DMS 273 (cell line): ENCODE data around the gene TTC33.
"Not testable (repeated sequence)": the region's sequence is repeated elsewhere in the genome, so short reads cannot be mapped to it uniquely, and the experiment has no call there.

ENCODE experiments used
- DNase-seq: peaks from one replicate; lab custom pipeline; 2025; ENCODE audit not compliant: unreplicated experiment; lab: John Stamatoyannopoulos, UW

Gene TTC33

GRCh38 chr5:40755407-40756365, at the start of gene TTC33:
Gene TTC33 (minus strand): TSS chr5:40755961. CDS start chr5:40747018, 8,943 bp downstream.
- peak; percentile 98 for DNase-seq

GRCh38 chr5:40801771-40802562, 46.2 kb upstream of the TTC33 start:
- DNase-seq, result no peak

- DNase-seq, result peak; percentile 11
Observed at GRCh38 chr5:40799258-40799657, 43.5 kb upstream of the TTC33 start.

GRCh38 chr5:40798801-40799210, 43.0 kb upstream of the TTC33 start:
- DNase-seq, result no peak

- peak; percentile 96 for DNase-seq
Observed at GRCh38 chr5:40798012-40798800, 42.4 kb upstream of the TTC33 start, which contains the start of gene PRKAA1. Gene PRKAA1 (minus strand): TSS chr5:40798374. CDS start chr5:40798189, 185 bp downstream.

- DNase-seq, result peak; percentile 90
Observed at GRCh38 chr5:40797273-40798011, 41.7 kb upstream of the TTC33 start.

GRCh38 chr5:40796487-40796889, 40.7 kb upstream of the TTC33 start:
- no peak for DNase-seq

GRCh38 chr5:40794877-40795276, 39.1 kb upstream of the TTC33 start:
- DNase-seq, result not testable (repeated sequence)

GRCh38 chr5:40794340-40794739, 38.6 kb upstream of the TTC33 start:
- DNase-seq, result not testable (repeated sequence)

- DNase-seq, result not testable (repeated sequence)
Observed at GRCh38 chr5:40792691-40793090, 36.9 kb upstream of the TTC33 start.

GRCh38 chr5:40791715-40792139, 36.0 kb upstream of the TTC33 start:
- DNase-seq, result no peak

- no peak for DNase-seq
Observed at GRCh38 chr5:40790947-40791593, 35.3 kb upstream of the TTC33 start.

- DNase-seq, result not testable (repeated sequence)
Observed at GRCh38 chr5:40788941-40789340, 33.2 kb upstream of the TTC33 start.

- DNase-seq, result no peak
Observed at GRCh38 chr5:40787986-40788385, 32.2 kb upstream of the TTC33 start.

- DNase-seq, result not testable (repeated sequence)
Observed at GRCh38 chr5:40786664-40787063, 30.9 kb upstream of the TTC33 start.

- no peak for DNase-seq
Observed at GRCh38 chr5:40784916-40785315, 29.2 kb upstream of the TTC33 start.

GRCh38 chr5:40784027-40784653, 28.4 kb upstream of the TTC33 start:
- no peak for DNase-seq

GRCh38 chr5:40781843-40782409, 26.2 kb upstream of the TTC33 start:
- peak; percentile 36 for DNase-seq

- no peak for DNase-seq
Observed at GRCh38 chr5:40780858-40781257, 25.1 kb upstream of the TTC33 start.
